Astrocyte (in vitro differentiated cells and primary cell): ENCODE results near the gene CCNL2.

Experiments
- EZH2 ChIP-seq: IDR thresholded peaks from 2 replicates; pipeline ENCODE4 v1.6.1; 2012; ENCODE audit warnings: mild to moderate bottlenecking, low read length, inconsistent platforms; ENCODE audit not compliant: insufficient read depth
- TF ChIP-seq, protein P1 (sequence below): IDR thresholded peaks from 2 replicates; pipeline ENCODE4 v1.5.1; 2011; ENCODE audit warnings: low read depth, mild to moderate bottlenecking, inconsistent platforms, low read length, moderate library complexity; ENCODE audit not compliant: insufficient read depth

DNA sequence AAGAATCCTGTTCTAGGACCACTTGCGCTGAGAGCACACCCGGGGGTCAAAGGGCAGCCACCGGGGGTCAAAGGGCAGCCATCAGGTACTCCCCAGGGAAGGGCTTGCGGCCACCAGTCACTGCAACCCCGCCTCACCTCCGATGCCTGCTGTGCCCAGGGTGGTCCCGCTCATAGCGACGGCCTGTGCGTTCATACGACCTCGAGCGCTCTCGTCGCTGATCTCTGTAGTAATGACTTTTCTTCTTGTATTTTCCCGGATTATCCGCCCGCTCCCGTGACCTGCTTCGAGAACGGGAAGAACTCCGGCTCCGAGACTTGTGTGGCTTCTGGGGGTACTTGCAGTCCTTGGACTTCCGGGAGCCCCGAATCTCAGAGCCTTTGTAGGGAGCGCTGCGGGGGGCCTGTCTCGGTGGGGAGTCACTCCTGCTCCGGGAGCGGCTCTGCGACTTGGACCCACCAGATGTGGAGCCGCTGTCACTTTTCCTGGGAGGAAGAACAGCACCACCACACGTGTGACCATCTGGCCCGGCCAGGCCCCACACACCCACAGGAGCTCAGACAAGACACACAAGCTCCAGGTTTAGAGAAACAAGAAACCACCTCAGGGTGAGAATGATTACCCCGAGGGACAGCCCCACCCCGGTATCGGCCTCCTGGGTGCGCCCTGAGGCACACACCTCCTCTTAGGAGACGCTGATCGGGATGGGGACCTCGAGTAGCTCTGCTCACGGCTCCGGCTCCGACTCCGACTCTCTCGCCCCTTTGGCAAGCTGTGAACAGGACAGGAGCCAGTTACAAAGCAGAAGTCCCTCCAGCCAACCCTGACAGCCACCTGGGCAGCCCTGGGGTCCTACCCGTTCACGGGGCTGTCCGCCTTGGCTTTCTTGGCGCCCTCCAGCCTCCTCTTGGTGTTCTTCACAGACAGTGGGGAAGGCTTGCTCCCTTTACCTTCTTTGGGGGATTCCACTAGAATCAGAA is 11.7 kb downstream of the CCNL2 start:
- TF ChIP-seq, protein P1, sequence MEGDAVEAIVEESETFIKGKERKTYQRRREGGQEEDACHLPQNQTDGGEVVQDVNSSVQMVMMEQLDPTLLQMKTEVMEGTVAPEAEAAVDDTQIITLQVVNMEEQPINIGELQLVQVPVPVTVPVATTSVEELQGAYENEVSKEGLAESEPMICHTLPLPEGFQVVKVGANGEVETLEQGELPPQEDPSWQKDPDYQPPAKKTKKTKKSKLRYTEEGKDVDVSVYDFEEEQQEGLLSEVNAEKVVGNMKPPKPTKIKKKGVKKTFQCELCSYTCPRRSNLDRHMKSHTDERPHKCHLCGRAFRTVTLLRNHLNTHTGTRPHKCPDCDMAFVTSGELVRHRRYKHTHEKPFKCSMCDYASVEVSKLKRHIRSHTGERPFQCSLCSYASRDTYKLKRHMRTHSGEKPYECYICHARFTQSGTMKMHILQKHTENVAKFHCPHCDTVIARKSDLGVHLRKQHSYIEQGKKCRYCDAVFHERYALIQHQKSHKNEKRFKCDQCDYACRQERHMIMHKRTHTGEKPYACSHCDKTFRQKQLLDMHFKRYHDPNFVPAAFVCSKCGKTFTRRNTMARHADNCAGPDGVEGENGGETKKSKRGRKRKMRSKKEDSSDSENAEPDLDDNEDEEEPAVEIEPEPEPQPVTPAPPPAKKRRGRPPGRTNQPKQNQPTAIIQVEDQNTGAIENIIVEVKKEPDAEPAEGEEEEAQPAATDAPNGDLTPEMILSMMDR: no peak
- no peak for TF ChIP-seq EZH2
